Forelimb muscle (tissue), 1 donor: ENCODE measurements around the gene SLC35F6. TPM values are rescaled to one million over a fixed set of nuclear protein-coding genes. Genes with fewer than 3 reads are reported as not detected.

Experiments
- DNase-seq: peaks from one replicate; pipeline ENCODE4 v3.0.0-alpha.2; 2013; ENCODE audit warnings: low read depth
- polyA plus RNA-seq: library from polyadenylated mRNA; unstranded; fragments of 120-200 nt; gene quantifications from one replicate; pipeline ENCODE4 v1.2.1, GENCODE V29; 2013; ENCODE audit not compliant: insufficient read length

The SLC35F6 gene
- polyA plus RNA-seq, 1 donor: 9.0 TPM

- no peak for DNase-seq
Measured at GRCh38 chr2:26820932-26821331, 56.8 kb downstream of the SLC35F6 start.

GRCh38 chr2:26822877-26823276 lies 58.8 kb downstream of the SLC35F6 start:
- no peak for DNase-seq

Other genes with a start within 250 kb of the SLC35F6 start
- gene CIB4, start 122.9 kb upstream of the SLC35F6 start, polyA plus RNA-seq: not detected
- gene KCNK3, start 71.6 kb upstream of the SLC35F6 start, polyA plus RNA-seq: 1.6 TPM
- gene CENPA, start 21.8 kb downstream of the SLC35F6 start, polyA plus RNA-seq: 3.5 TPM
- 19.1 TPM for gene DPYSL5, start 83.8 kb downstream of the SLC35F6 start, polyA plus RNA-seq
- gene MAPRE3, start 206.4 kb downstream of the SLC35F6 start, polyA plus RNA-seq: 28.0 TPM